HEK293 (cell line): ENCODE results near the gene IQCE.

ENCODE experiments used
- FEZF1 ChIP-seq: fragments of 450-650 bp; formaldehyde crosslinking; IDR thresholded peaks from 2 replicates; pipeline ENCODE4 v1.5.1; 2016; ENCODE audit warnings: missing biosample characterization, missing genetic modification characterization
- GLIS2 ChIP-seq: fragments of 450-650 bp; formaldehyde crosslinking; IDR thresholded peaks from 2 replicates; pipeline ENCODE4 v1.5.1; 2016; ENCODE audit warnings: missing biosample characterization, missing genetic modification characterization
- HOXA7 ChIP-seq: sonication (generic); formaldehyde crosslinking; IDR thresholded peaks from 2 replicates; pipeline ENCODE4 v1.8.1; 2022; ENCODE audit warnings: missing genetic modification reagents, borderline replicate concordance
- KLF1 ChIP-seq: fragments of 450-650 bp; formaldehyde crosslinking; IDR thresholded peaks from 2 replicates; pipeline ENCODE4 v1.5.1; 2016; ENCODE audit warnings: missing biosample characterization, missing genetic modification characterization
- KLF10 ChIP-seq: fragments of 450-650 bp; IDR thresholded peaks from 2 replicates; pipeline ENCODE4 v1.5.1; 2018; ENCODE audit warnings: missing biosample characterization, mild to moderate bottlenecking, missing genetic modification characterization
- KLF9 ChIP-seq: fragments of 450-650 bp; formaldehyde crosslinking; IDR thresholded peaks from 2 replicates; pipeline ENCODE4 v1.5.1; 2016; ENCODE audit warnings: missing biosample characterization, missing genetic modification characterization, low read depth
- SCRT2 ChIP-seq: fragments of 450-650 bp; formaldehyde crosslinking; IDR thresholded peaks from 2 replicates; pipeline ENCODE4 v1.5.1; 2016; ENCODE audit warnings: missing biosample characterization, missing genetic modification characterization
- SP3 ChIP-seq: fragments of 450-650 bp; formaldehyde crosslinking; IDR thresholded peaks from 2 replicates; pipeline ENCODE4 v1.5.1; 2016; ENCODE audit warnings: missing biosample characterization, missing genetic modification characterization
- SP7 ChIP-seq: fragments of 450-650 bp; formaldehyde crosslinking; IDR thresholded peaks from 2 replicates; pipeline ENCODE4 v1.5.1; 2016; ENCODE audit warnings: missing biosample characterization, missing genetic modification characterization
- ZBTB17 ChIP-seq: fragments of 450-650 bp; formaldehyde crosslinking; IDR thresholded peaks from 2 replicates; pipeline ENCODE4 v1.5.1; 2016; ENCODE audit warnings: missing biosample characterization, missing genetic modification characterization
- ZBTB48 ChIP-seq: fragments of 450-650 bp; formaldehyde crosslinking; IDR thresholded peaks from 2 replicates; pipeline ENCODE4 v1.5.1; 2016; ENCODE audit warnings: missing biosample characterization, missing genetic modification characterization
- ZFHX2 ChIP-seq: fragments of 450-650 bp; formaldehyde crosslinking; conservative IDR thresholded peaks from 2 replicates; pipeline ENCODE4 v1.5.1; 2016; ENCODE audit warnings: missing biosample characterization, missing genetic modification characterization
- ZNF132 ChIP-seq: fragments of 450-650 bp; formaldehyde crosslinking; IDR thresholded peaks from 2 replicates; pipeline ENCODE4 v1.5.1; 2017; ENCODE audit warnings: missing biosample characterization, missing genetic modification characterization, borderline replicate concordance
- ZNF133 ChIP-seq: fragments of 450-650 bp; formaldehyde crosslinking; IDR thresholded peaks from 2 replicates; pipeline ENCODE4 v1.5.1; 2016; ENCODE audit warnings: missing biosample characterization, missing genetic modification characterization
- ZNF140 ChIP-seq: fragments of 450-650 bp; formaldehyde crosslinking; IDR thresholded peaks from 2 replicates; pipeline ENCODE4 v1.5.1; 2016; ENCODE audit warnings: missing biosample characterization, missing genetic modification characterization
- ZNF335 ChIP-seq: fragments of 450-650 bp; formaldehyde crosslinking; conservative IDR thresholded peaks from 2 replicates; pipeline ENCODE4 v1.5.1; 2016; ENCODE audit warnings: missing biosample characterization, missing genetic modification characterization
- ZNF501 ChIP-seq: fragments of 450-650 bp; formaldehyde crosslinking; IDR thresholded peaks from 2 replicates; pipeline ENCODE4 v1.5.1; 2016; ENCODE audit warnings: missing biosample characterization, missing genetic modification characterization
- ZNF585B ChIP-seq: fragments of 450-650 bp; formaldehyde crosslinking; IDR thresholded peaks from 2 replicates; pipeline ENCODE4 v1.5.1; 2016; ENCODE audit warnings: missing biosample characterization, missing genetic modification characterization
- ZNF624 ChIP-seq: fragments of 450-650 bp; formaldehyde crosslinking; IDR thresholded peaks from 2 replicates; pipeline ENCODE4 v1.5.1; 2017; ENCODE audit warnings: missing biosample characterization, missing genetic modification characterization
- ZNF629 ChIP-seq: fragments of 450-650 bp; formaldehyde crosslinking; IDR thresholded peaks from 2 replicates; pipeline ENCODE4 v1.5.1; 2017; ENCODE audit warnings: missing biosample characterization, missing genetic modification characterization
- ZNF677 ChIP-seq: fragments of 450-650 bp; IDR thresholded peaks from 2 replicates; pipeline ENCODE4 v1.5.0; 2018; ENCODE audit warnings: missing biosample characterization, mild to moderate bottlenecking, missing genetic modification characterization, moderate library complexity
- ZNF792 ChIP-seq: fragments of 450-650 bp; formaldehyde crosslinking; IDR thresholded peaks from 2 replicates; pipeline ENCODE4 v1.5.1; 2016; ENCODE audit warnings: missing biosample characterization, missing genetic modification characterization
- ZSCAN30 ChIP-seq: fragments of 450-650 bp; IDR thresholded peaks from 2 replicates; pipeline ENCODE4 v1.5.1; 2018; ENCODE audit warnings: missing biosample characterization, mild to moderate bottlenecking, missing genetic modification characterization, moderate library complexity
- ZXDB ChIP-seq: fragments of 450-650 bp; formaldehyde crosslinking; IDR thresholded peaks from 2 replicates; pipeline ENCODE4 v1.5.1; 2016; ENCODE audit warnings: missing biosample characterization, missing genetic modification characterization
- TF ChIP-seq, protein P1 (sequence below): fragments of 450-650 bp; formaldehyde crosslinking; IDR thresholded peaks from 2 replicates; pipeline ENCODE4 v1.5.1; 2016; ENCODE audit warnings: missing biosample characterization, missing genetic modification characterization
- TF ChIP-seq, protein P2 (sequence below): fragments of 450-650 bp; formaldehyde crosslinking; IDR thresholded peaks from 2 replicates; pipeline ENCODE4 v1.5.1; 2017; ENCODE audit warnings: missing biosample characterization, mild to moderate bottlenecking, missing genetic modification characterization, moderate library complexity
- TF ChIP-seq, protein P3 (sequence below): IDR thresholded peaks from 2 replicates; pipeline ENCODE4 v1.6.1; 2011; ENCODE audit warnings: mild to moderate bottlenecking, low read depth, low read length, borderline replicate concordance
- TF ChIP-seq, protein P4 (sequence below): fragments of 450-650 bp; formaldehyde crosslinking; IDR thresholded peaks from 2 replicates; pipeline ENCODE4 v1.5.1; 2016; ENCODE audit warnings: missing biosample characterization, missing genetic modification characterization
- TF ChIP-seq, protein P5 (sequence below): fragments of 450-650 bp; formaldehyde crosslinking; IDR thresholded peaks from 2 replicates; pipeline ENCODE4 v1.5.1; 2016; ENCODE audit warnings: missing biosample characterization, missing genetic modification characterization

The IQCE gene

DNA sequence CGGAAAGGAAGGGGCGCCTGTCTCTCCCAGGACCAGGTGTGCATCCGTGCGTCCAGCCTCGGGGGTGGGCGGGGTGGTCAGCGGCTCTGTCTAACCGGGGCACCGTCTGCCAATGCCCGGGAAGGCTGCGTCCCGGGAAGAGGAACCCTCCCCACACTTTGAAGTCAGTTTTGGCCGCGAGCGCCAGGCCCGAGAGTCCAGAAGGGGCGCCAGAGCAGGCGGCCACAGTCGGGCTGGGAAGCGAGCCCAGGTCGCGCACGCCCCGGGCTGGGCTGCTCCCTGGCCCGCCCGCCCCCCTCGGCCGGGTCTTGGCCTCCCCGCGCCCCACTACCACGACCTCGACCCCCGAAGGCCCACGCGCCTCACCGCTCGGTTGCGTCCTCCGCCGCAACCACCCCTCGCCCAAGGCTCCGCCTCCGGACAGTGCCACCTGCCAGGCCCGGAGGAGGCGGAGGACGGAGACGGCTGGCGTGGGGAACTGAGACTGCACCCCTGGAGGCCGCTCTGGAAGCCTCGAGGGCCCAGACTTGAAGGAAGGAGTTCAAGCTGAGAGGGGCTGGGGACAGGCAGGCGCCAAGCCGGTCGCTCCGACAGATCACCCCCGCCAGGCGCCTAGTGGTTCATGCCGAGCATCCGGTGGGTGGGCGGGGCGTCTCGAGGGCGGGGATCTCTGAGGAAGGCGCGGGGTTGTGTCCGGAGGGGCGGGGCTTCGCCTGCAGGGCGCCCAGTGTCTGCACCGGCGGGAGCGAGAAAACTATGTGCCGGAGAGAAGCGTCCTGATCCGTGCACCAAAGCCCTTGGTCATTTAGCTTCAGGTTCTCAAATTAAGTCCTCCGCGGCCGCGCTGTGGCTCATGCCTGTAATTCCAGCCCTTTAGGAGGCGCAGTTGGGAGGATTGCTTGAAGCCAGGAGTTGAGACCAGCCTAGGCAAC, 3.4 kb upstream of the IQCE start, which contains the start of gene BRAT1 (continued):
- TF ChIP-seq, protein P1, sequence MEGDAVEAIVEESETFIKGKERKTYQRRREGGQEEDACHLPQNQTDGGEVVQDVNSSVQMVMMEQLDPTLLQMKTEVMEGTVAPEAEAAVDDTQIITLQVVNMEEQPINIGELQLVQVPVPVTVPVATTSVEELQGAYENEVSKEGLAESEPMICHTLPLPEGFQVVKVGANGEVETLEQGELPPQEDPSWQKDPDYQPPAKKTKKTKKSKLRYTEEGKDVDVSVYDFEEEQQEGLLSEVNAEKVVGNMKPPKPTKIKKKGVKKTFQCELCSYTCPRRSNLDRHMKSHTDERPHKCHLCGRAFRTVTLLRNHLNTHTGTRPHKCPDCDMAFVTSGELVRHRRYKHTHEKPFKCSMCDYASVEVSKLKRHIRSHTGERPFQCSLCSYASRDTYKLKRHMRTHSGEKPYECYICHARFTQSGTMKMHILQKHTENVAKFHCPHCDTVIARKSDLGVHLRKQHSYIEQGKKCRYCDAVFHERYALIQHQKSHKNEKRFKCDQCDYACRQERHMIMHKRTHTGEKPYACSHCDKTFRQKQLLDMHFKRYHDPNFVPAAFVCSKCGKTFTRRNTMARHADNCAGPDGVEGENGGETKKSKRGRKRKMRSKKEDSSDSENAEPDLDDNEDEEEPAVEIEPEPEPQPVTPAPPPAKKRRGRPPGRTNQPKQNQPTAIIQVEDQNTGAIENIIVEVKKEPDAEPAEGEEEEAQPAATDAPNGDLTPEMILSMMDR (tag by site-specific recombination), result peak; percentile 6; the same call in 1 of the 2 replicates
- TF ChIP-seq FEZF1 (tag by site-specific recombination) (no peak), KLF1 (tag by site-specific recombination) (0 out of 2 replicates have a peak, but pooled peaks have one; percentile 26), ZNF624 (tag by site-specific recombination) (no peak), ZNF585B (tag by site-specific recombination) (no peak), ZBTB17 (tag by site-specific recombination) (peak; percentile 61), ZXDB (tag by site-specific recombination) (peak; percentile 29; the same call in 1 of the 2 replicates), ZNF501 (peak; percentile 38; the same call in 1 of the 2 replicates), SCRT2 (tag by site-specific recombination) (peak; percentile 67), ZFHX2 (tag by site-specific recombination) (peak; percentile 84), ZNF133 (tag by site-specific recombination) (no peak), ZNF140 (tag by site-specific recombination) (no peak), ZNF335 (tag by site-specific recombination) (peak; percentile 86), ZNF792 (no peak), KLF10 (tag by site-specific recombination) (peak; percentile 44; the same call in 1 of the 2 replicates), SP3 (tag by site-specific recombination) (peak; percentile 90), ZNF629 (tag by site-specific recombination) (0 out of 2 replicates have a peak, but pooled peaks have one; percentile 25), ZSCAN30 (tag by site-specific recombination) (peak; percentile 38; the same call in 1 of the 2 replicates), ZNF132 (tag by site-specific recombination) (no peak), GLIS2 (peak; percentile 61; the same call in 1 of the 2 replicates), KLF9 (tag by site-specific recombination) (peak; percentile 74; the same call in 1 of the 2 replicates), SP7 (tag by site-specific recombination) (peak; percentile 61; the same call in 1 of the 2 replicates), ZBTB48 (tag by site-specific recombination) (peak; percentile 90), HOXA7 (CRISPR knock-in tag) (no peak), ZNF677 (no peak)
- TF ChIP-seq, protein P2, sequence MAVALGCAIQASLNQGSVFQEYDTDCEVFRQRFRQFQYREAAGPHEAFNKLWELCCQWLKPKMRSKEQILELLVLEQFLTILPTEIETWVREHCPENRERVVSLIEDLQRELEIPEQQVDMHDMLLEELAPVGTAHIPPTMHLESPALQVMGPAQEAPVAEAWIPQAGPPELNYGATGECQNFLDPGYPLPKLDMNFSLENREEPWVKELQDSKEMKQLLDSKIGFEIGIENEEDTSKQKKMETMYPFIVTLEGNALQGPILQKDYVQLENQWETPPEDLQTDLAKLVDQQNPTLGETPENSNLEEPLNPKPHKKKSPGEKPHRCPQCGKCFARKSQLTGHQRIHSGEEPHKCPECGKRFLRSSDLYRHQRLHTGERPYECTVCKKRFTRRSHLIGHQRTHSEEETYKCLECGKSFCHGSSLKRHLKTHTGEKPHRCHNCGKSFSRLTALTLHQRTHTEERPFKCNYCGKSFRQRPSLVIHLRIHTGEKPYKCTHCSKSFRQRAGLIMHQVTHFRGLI, result 0 out of 2 replicates have a peak, but pooled peaks have one; percentile 18
- TF ChIP-seq, protein P3, sequence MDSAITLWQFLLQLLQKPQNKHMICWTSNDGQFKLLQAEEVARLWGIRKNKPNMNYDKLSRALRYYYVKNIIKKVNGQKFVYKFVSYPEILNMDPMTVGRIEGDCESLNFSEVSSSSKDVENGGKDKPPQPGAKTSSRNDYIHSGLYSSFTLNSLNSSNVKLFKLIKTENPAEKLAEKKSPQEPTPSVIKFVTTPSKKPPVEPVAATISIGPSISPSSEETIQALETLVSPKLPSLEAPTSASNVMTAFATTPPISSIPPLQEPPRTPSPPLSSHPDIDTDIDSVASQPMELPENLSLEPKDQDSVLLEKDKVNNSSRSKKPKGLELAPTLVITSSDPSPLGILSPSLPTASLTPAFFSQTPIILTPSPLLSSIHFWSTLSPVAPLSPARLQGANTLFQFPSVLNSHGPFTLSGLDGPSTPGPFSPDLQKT, result no peak
- TF ChIP-seq, protein P4, sequence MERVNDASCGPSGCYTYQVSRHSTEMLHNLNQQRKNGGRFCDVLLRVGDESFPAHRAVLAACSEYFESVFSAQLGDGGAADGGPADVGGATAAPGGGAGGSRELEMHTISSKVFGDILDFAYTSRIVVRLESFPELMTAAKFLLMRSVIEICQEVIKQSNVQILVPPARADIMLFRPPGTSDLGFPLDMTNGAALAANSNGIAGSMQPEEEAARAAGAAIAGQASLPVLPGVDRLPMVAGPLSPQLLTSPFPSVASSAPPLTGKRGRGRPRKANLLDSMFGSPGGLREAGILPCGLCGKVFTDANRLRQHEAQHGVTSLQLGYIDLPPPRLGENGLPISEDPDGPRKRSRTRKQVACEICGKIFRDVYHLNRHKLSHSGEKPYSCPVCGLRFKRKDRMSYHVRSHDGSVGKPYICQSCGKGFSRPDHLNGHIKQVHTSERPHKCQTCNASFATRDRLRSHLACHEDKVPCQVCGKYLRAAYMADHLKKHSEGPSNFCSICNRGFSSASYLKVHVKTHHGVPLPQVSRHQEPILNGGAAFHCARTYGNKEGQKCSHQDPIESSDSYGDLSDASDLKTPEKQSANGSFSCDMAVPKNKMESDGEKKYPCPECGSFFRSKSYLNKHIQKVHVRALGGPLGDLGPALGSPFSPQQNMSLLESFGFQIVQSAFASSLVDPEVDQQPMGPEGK (tag by site-specific recombination), result peak; percentile 59; the same call in 1 of the 2 replicates
- TF ChIP-seq, protein P5, sequence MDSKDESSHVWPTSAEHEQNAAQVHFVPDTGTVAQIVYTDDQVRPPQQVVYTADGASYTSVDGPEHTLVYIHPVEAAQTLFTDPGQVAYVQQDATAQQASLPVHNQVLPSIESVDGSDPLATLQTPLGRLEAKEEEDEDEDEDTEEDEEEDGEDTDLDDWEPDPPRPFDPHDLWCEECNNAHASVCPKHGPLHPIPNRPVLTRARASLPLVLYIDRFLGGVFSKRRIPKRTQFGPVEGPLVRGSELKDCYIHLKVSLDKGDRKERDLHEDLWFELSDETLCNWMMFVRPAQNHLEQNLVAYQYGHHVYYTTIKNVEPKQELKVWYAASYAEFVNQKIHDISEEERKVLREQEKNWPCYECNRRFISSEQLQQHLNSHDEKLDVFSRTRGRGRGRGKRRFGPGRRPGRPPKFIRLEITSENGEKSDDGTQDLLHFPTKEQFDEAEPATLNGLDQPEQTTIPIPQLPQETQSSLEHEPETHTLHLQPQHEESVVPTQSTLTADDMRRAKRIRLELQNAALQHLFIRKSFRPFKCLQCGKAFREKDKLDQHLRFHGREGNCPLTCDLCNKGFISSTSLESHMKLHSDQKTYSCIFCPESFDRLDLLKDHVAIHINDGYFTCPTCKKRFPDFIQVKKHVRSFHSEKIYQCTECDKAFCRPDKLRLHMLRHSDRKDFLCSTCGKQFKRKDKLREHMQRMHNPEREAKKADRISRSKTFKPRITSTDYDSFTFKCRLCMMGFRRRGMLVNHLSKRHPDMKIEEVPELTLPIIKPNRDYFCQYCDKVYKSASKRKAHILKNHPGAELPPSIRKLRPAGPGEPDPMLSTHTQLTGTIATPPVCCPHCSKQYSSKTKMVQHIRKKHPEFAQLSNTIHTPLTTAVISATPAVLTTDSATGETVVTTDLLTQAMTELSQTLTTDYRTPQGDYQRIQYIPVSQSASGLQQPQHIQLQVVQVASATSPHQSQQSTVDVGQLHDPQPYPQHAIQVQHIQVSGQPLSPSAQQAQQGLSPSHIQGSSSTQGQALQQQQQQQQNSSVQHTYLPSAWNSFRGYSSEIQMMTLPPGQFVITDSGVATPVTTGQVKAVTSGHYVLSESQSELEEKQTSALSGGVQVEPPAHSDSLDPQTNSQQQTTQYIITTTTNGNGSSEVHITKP (tag by site-specific recombination), result peak; percentile 99
